HG02938 (cell line): Measurements from ENCODE around the gene COLEC11.

ENCODE experiments used
- ATAC-seq: cut with Tn5 transposase; IDR thresholded peaks from one replicate; pipeline ENCODE4 v1.9.1; 2021; ENCODE audit warnings: mild to moderate bottlenecking, moderate library complexity; ENCODE audit not compliant: unreplicated experiment

The COLEC11 gene

GRCh38 chr2:3637311-3637675, 42.4 kb downstream of the COLEC11 start:
- no peak for ATAC-seq

GRCh38 chr2:3637692-3638455, 43.0 kb downstream of the COLEC11 start:
- no peak for ATAC-seq

- no peak for ATAC-seq
These were observed 43.5 kb downstream of the COLEC11 start for GRCh38 chr2:3638456-3638810.

GRCh38 chr2:3639015-3639630, 44.2 kb downstream of the COLEC11 start:
- ATAC-seq, result no peak

- no peak for ATAC-seq
These were observed 44.7 kb downstream of the COLEC11 start for GRCh38 chr2:3639653-3640052.

GRCh38 chr2:3641181-3641580, 46.3 kb downstream of the COLEC11 start:
- no peak for ATAC-seq

GRCh38 chr2:3641841-3642421, 47.0 kb downstream of the COLEC11 start:
- no peak for ATAC-seq

GRCh38 chr2:3642521-3643215, 47.8 kb downstream of the COLEC11 start:
- ATAC-seq, result no peak

GRCh38 chr2:3643371-3644245, 48.7 kb downstream of the COLEC11 start:
- no peak for ATAC-seq

- ATAC-seq, result peak; percentile 74
These were observed 49.3 kb downstream of the COLEC11 start for GRCh38 chr2:3644246-3644525.

GRCh38 chr2:3644891-3645605, 50.1 kb downstream of the COLEC11 start:
- ATAC-seq, result no peak

- no peak for ATAC-seq
These were observed 51.0 kb downstream of the COLEC11 start for GRCh38 chr2:3645745-3646389.

GRCh38 chr2:3646446-3646845, 51.5 kb downstream of the COLEC11 start:
- no peak for ATAC-seq

GRCh38 chr2:3647246-3647645, 52.3 kb downstream of the COLEC11 start:
- ATAC-seq, result no peak

GRCh38 chr2:3647831-3648651, 53.1 kb downstream of the COLEC11 start:
- ATAC-seq, result no peak

GRCh38 chr2:3648652-3649177, 53.8 kb downstream of the COLEC11 start:
- ATAC-seq, result no peak

GRCh38 chr2:3649581-3649980, 54.7 kb downstream of the COLEC11 start:
- no peak for ATAC-seq

GRCh38 chr2:3650140-3650920, 55.4 kb downstream of the COLEC11 start:
- ATAC-seq, result no peak
